Suprapubic skin (tissue), 4 donors: ENCODE measurements around the gene PRKN. TPM values are rescaled to one million over a fixed set of nuclear protein-coding genes. Genes with fewer than 3 reads are reported as not detected.

Experiments used
- DNase-seq, 2 donors: peaks; one replicate each; pipeline ENCODE4 v3.0.0-alpha.2; 2019; ENCODE audit warnings: low spot score in 2 of 2
- H3K27ac ChIP-seq: fragments of 200-600 bp; sonication (generic); one replicate; pipeline ENCODE4 v1.5.1; 2019
- H3K27me3 ChIP-seq: fragments of 200-600 bp; sonication (generic); one replicate; pipeline ENCODE4 v1.5.1; 2019
- H3K36me3 ChIP-seq: fragments of 200-600 bp; sonication (generic); one replicate; pipeline ENCODE4 v1.5.1; 2019
- H3K4me1 ChIP-seq: fragments of 200-600 bp; sonication (generic); one replicate; pipeline ENCODE4 v1.5.1; 2019
- H3K4me3 ChIP-seq: fragments of 200-600 bp; sonication (generic); one replicate; pipeline ENCODE4 v1.5.1; 2019; ENCODE audit warnings: mild to moderate bottlenecking
- H3K9me3 ChIP-seq: fragments of 200-600 bp; sonication (generic); one replicate; pipeline ENCODE4 v1.5.1; 2019
- EP300 ChIP-seq: sonication (generic); formaldehyde crosslinking; IDR thresholded peaks from one replicate; pipeline ENCODE4 v1.6.1; 2017; ENCODE audit warnings: antibody characterized with exemption
- POLR2A ChIP-seq, 2 donors: fragments of 450-650 bp; IDR thresholded peaks; one replicate each; pipeline ENCODE4 v1.6.1; 2017; ENCODE audit warnings: antibody characterized with exemption in 2 of 2, mild to moderate bottlenecking in 2 of 2, moderate library complexity in 2 of 2
- POLR2AphosphoS5 ChIP-seq, 3 donors: sonication (generic); formaldehyde crosslinking; IDR thresholded peaks; one replicate each; pipeline ENCODE4 v1.6.1; 2017; ENCODE audit warnings: antibody characterized with exemption in 3 of 3
- WGBS: methylation state at CpG from one replicate; pipeline ENCODE4 v1.1.5; 2018; 5-methylcytosine and 5-hydroxymethylcytosine counted together
- total RNA-seq, 4 donors: library from RNA; depleted of rRNA; stranded (reverse); fragments of >200 nt; gene quantifications; one replicate each; pipeline ENCODE4 v1.1.0, GENCODE V29; 2016
- TF ChIP-seq, protein P1 (sequence below), 2 donors: fragments of 200-600 bp in 1 of 2; fragments of 450-650 bp in 1 of 2; sonication (generic) in 1 of 2; IDR thresholded peaks; one replicate each; pipeline ENCODE4 v1.5.1; 2016 to 2019; ENCODE audit warnings: antibody characterized with exemption in 2 of 2, mild to moderate bottlenecking in 1 of 2, moderate library complexity in 1 of 2

The PRKN gene
- total RNA-seq, 4 donors from 2014 or later = 7.2 to 22.8 (median 14.4) TPM

DNA sequence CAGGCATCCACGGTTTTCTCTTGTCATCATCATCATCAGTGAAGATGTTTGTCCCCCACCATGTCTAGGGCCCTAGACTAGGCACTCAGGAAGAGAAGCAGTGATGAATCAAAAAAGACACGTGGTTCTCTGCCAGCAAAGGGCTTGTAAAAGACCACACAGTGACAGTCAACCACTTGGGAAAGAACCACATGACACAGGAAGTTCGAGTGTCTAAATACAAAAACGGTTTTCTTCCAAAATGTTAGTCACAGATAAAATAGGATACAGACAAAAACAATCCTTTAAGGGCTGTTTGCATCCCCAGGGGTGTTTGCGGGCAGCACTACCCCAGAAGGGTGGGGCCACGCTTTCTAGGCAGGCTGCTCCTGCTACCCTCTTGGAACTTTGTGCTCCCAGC lies 1096.9 kb downstream of the PRKN start:
- no peaks in the 10 kb centered on the region for H3K27me3 ChIP-seq
- no peak overlapping the region for H3K27ac ChIP-seq
- H3K4me1 ChIP-seq = peaks cover 16% of the 10 kb centered on the region
- no peaks in the 10 kb centered on the region for H3K36me3 ChIP-seq
- no peak for DNase-seq
- WGBS = 51% methylated on average over 6 of the region's 6 CpGs
- no peak overlapping the region for H3K4me3 ChIP-seq
- H3K9me3 ChIP-seq = no peaks in the 10 kb centered on the region
- TF ChIP-seq POLR2A (IDR thresholded peaks at IDR 0.05) = no peak

DNA sequence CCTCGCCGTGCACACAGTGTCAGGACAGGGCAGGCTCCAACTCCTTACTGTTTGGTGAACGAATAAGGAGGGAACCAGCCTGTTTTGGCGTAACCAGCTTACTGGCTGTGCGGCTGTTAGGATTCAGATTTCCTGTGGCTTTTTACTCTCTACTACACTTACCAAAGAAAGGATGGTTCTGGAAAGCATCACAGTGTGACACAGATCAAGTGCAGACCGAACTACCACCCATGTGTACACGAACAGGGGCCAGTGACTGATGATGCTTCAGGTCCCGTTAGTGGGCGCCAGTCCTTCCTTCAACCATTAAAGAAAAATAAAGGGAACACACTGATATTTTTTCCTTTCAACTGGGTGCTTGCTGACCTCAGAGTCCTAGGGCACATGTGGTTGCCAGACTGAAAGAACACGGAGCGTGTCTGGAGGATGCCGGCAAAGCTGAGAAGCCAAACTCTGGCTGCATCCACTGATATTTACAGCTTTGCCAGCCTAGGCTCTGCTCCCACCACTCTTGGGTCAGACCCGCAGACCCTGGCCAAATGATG lies 1101.4 kb downstream of the PRKN start:
- TF ChIP-seq EP300 (no peak), POLR2A (IDR thresholded peaks at IDR 0.05) (no peak), POLR2AphosphoS5 (IDR thresholded peaks at IDR 0.05) (no peak)
- TF ChIP-seq, protein P1, sequence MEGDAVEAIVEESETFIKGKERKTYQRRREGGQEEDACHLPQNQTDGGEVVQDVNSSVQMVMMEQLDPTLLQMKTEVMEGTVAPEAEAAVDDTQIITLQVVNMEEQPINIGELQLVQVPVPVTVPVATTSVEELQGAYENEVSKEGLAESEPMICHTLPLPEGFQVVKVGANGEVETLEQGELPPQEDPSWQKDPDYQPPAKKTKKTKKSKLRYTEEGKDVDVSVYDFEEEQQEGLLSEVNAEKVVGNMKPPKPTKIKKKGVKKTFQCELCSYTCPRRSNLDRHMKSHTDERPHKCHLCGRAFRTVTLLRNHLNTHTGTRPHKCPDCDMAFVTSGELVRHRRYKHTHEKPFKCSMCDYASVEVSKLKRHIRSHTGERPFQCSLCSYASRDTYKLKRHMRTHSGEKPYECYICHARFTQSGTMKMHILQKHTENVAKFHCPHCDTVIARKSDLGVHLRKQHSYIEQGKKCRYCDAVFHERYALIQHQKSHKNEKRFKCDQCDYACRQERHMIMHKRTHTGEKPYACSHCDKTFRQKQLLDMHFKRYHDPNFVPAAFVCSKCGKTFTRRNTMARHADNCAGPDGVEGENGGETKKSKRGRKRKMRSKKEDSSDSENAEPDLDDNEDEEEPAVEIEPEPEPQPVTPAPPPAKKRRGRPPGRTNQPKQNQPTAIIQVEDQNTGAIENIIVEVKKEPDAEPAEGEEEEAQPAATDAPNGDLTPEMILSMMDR (IDR thresholded peaks at IDR 0.05) = no peak
- no peaks in the 10 kb centered on the region for H3K27me3 ChIP-seq
- no peak for DNase-seq
- H3K9me3 ChIP-seq = no peaks in the 10 kb centered on the region
- no peaks in the 10 kb centered on the region for H3K36me3 ChIP-seq
- H3K4me3 ChIP-seq = no peak overlapping the region
- 76% methylated on average over 13 of the region's 13 CpGs for WGBS
- no peak overlapping the region for H3K27ac ChIP-seq
- H3K4me1 ChIP-seq = peaks cover 7% of the 10 kb centered on the region

DNA sequence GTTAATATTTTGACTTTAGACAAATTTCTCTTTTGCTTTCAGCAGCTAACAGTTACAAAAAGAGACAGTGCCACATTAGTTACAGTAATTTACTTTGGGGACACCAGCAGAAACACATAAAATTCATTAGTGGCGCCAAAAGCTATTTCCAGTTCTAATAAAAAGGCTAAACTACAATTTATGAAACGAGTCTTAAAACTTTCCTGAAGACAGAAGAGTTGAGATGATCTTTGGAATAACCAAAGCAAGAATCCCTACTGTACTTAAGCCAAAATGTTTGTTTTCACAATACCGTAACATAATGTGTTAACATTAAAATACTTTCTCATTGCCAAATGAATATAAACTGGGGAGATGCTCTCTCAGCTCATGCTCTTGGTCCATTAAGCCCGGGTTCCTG lies 1103.5 kb downstream of the PRKN start:
- 57% methylated on average over 4 of the region's 4 CpGs for WGBS
- DNase-seq = no peak
- H3K4me1 ChIP-seq = no peaks in the 10 kb centered on the region
- no peaks in the 10 kb centered on the region for H3K27me3 ChIP-seq
- no peak overlapping the region for H3K4me3 ChIP-seq
- no peaks in the 10 kb centered on the region for H3K36me3 ChIP-seq
- H3K9me3 ChIP-seq = no peaks in the 10 kb centered on the region
- H3K27ac ChIP-seq = no peak overlapping the region
- no peak for TF ChIP-seq POLR2A (IDR thresholded peaks at IDR 0.05)
- TF ChIP-seq EP300 = no peak
- TF ChIP-seq, protein P1 (IDR thresholded peaks at IDR 0.05) = no peak
- no peak for TF ChIP-seq POLR2AphosphoS5 (IDR thresholded peaks at IDR 0.05)

DNA sequence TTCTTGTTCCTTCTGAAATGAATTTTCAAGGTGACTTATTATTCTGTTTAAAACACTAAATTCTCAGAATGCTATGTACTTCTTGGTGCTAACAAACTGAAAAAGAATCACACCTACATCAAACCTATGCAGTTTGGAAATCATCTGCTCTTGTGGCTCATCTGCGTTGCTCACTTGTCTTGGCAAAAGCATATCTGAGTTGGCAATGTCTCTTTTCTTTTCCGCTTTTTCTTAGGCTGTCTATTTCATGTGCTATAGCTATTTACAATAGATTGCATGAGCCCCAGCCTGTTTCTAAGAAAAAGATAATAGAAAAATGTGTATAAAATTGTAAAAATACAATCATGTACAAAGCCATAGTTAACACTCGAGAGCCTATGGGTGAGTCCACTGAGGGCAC lies 1104.8 kb downstream of the PRKN start:
- no peaks in the 10 kb centered on the region for H3K9me3 ChIP-seq
- no peaks in the 10 kb centered on the region for H3K36me3 ChIP-seq
- WGBS = 72% methylated on average over 3 of the region's 3 CpGs
- H3K27ac ChIP-seq = no peak overlapping the region
- TF ChIP-seq EP300 (no peak), POLR2AphosphoS5 (IDR thresholded peaks at IDR 0.05) (no peak), POLR2A (IDR thresholded peaks at IDR 0.05) (no peak)
- TF ChIP-seq, protein P1 (IDR thresholded peaks at IDR 0.05) = no peak
- no peaks in the 10 kb centered on the region for H3K4me1 ChIP-seq
- no peak overlapping the region for H3K4me3 ChIP-seq
- H3K27me3 ChIP-seq = no peaks in the 10 kb centered on the region
- DNase-seq = no peak

DNA sequence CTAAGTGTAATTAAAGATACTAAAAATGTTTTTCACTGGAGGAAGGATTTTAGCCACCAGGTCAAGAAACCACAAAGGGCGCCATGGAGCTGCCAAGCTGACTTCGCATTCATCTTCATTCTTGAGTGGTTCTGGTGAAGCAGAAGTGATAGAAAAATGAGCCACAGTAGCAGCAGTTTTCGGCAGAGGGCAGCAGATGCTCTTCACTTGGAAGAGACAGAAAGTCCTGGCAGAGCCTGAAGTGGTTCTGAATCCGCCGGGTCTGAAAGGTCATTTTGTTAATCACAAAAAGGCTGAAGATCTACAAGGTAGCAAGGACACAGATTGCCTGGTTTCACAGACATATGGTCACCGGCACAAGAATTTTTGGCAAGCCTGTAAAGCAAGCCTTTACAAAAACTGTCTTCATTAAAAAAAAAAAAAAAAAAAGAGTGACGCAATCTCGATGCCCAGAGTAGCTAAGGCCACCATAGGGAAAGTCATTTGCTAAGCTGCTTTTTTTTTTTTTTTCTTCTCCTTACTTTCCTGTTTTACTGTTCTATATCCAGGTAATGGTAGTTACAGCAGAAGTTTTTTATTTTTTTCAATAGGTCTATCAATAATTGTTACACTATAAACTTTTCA lies 1108.6 kb downstream of the PRKN start:
- Histone ChIP-seq H3K4me1 (no peaks in the 10 kb centered on the region), H3K27ac (no peak overlapping the region), H3K27me3 (no peaks in the 10 kb centered on the region), H3K9me3 (no peaks in the 10 kb centered on the region), H3K4me3 (no peak overlapping the region), H3K36me3 (no peaks in the 10 kb centered on the region)
- WGBS = 46% methylated on average over 8 of the region's 8 CpGs
- DNase-seq = no peak
- TF ChIP-seq, protein P1 (IDR thresholded peaks at IDR 0.05) = no peak
- TF ChIP-seq POLR2AphosphoS5 (IDR thresholded peaks at IDR 0.05) (no peak), POLR2A (IDR thresholded peaks at IDR 0.05) (no peak), EP300 (no peak)

DNA sequence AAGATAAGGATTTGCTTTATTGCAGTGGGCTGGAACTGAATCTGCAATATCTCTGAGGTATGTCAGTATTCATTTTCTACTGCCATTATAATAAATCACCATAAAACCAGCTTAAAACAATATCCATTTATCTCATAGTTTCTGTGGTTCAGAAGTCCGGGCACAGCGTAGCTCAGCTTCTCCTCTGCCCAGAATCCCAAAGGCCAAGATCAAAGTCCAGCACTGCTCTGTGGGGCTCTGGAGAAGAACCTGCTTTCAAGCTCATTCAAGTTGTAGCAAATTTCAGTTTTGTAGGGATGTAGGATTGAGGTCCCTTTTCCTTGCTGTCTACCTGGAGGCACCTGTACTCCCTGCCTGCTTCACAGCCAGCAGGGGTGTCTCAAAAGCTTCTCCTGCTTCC lies 1113.9 kb downstream of the PRKN start:
- Histone ChIP-seq H3K27ac (no peak overlapping the region), H3K36me3 (no peaks in the 10 kb centered on the region), H3K4me3 (no peak overlapping the region), H3K4me1 (no peaks in the 10 kb centered on the region), H3K27me3 (no peaks in the 10 kb centered on the region), H3K9me3 (no peaks in the 10 kb centered on the region)
- DNase-seq = no peak
- TF ChIP-seq POLR2AphosphoS5 (IDR thresholded peaks at IDR 0.05) = no peak
- no peak for TF ChIP-seq EP300
- no peak for TF ChIP-seq POLR2A (IDR thresholded peaks at IDR 0.05)
- 85% methylated on average over 2 of the region's 2 CpGs for WGBS
